ENCODE data around the gene NDUFAF3.

The NDUFAF3 gene

GRCh38 chr3:49019941-49020329 is 2.0 kb upstream of the NDUFAF3 start:
- no peak for TF ChIP-seq GATA1 (IDR thresholded peaks at IDR 0.05; ENCODE audit: low read depth, low read length)
- TF ChIP-seq POLR2A (IDR thresholded peaks at IDR 0.05; ENCODE audit: low read length), result no peak
- no peak for DNase-seq

GRCh38 chr3:49020330-49021212 is 1.4 kb upstream of the NDUFAF3 start:
- TF ChIP-seq GATA1 (IDR thresholded peaks at IDR 0.05; ENCODE audit: low read depth, low read length) (no peak), POLR2A (IDR thresholded peaks at IDR 0.05; ENCODE audit: low read length) (no peak)
- peak; percentile 74 to 81 for DNase-seq

GRCh38 chr3:49021213-49021812 is 608 bp upstream of the NDUFAF3 start:
- TF ChIP-seq POLR2A (IDR thresholded peaks at IDR 0.05; ENCODE audit: low read length), result peak; percentile 100
- TF ChIP-seq GATA1 (IDR thresholded peaks at IDR 0.05; ENCODE audit: low read depth, low read length), result no peak
- DNase-seq, result peak; percentile 99

- no peak for TF ChIP-seq POLR2A (IDR thresholded peaks at IDR 0.05; ENCODE audit: low read length)
- TF ChIP-seq GATA1 (IDR thresholded peaks at IDR 0.05; ENCODE audit: low read depth, low read length), result no peak
- DNase-seq, result peak; percentile 49
Measured at GRCh38 chr3:49022688-49023171, 809 bp downstream of the NDUFAF3 start.

GRCh38 chr3:49023775-49024174 is 1.9 kb downstream of the NDUFAF3 start:
- no peak for DNase-seq
- TF ChIP-seq POLR2A (IDR thresholded peaks at IDR 0.05; ENCODE audit: low read length) (no peak), GATA1 (IDR thresholded peaks at IDR 0.05; ENCODE audit: low read depth, low read length) (no peak)

GRCh38 chr3:49024449-49024848 is 2.5 kb downstream of the NDUFAF3 start:
- no peak for DNase-seq
- TF ChIP-seq POLR2A (IDR thresholded peaks at IDR 0.05; ENCODE audit: low read length), result no peak
- TF ChIP-seq GATA1 (IDR thresholded peaks at IDR 0.05; ENCODE audit: low read depth, low read length), result no peak

GRCh38 chr3:49025005-49025792 is 3.3 kb downstream of the NDUFAF3 start:
- peak; percentile 49 for TF ChIP-seq POLR2A (IDR thresholded peaks at IDR 0.05; ENCODE audit: low read length)
- TF ChIP-seq GATA1 (IDR thresholded peaks at IDR 0.05; ENCODE audit: low read depth, low read length), result no peak
- DNase-seq, result peak; percentile 48 to 82

- TF ChIP-seq GATA1 (IDR thresholded peaks at IDR 0.05; ENCODE audit: low read depth, low read length) (no peak), POLR2A (IDR thresholded peaks at IDR 0.05; ENCODE audit: low read length) (peak; percentile 35)
- no peak for DNase-seq
Measured at GRCh38 chr3:49025793-49026520, 4.0 kb downstream of the NDUFAF3 start.

GRCh38 chr3:49026536-49026935 is 4.6 kb downstream of the NDUFAF3 start:
- no peak for DNase-seq
- TF ChIP-seq POLR2A (IDR thresholded peaks at IDR 0.05; ENCODE audit: low read length), result peak; percentile 31
- TF ChIP-seq GATA1 (IDR thresholded peaks at IDR 0.05; ENCODE audit: low read depth, low read length), result no peak

GRCh38 chr3:49027634-49028033 is 5.7 kb downstream of the NDUFAF3 start:
- no peak for TF ChIP-seq POLR2A (IDR thresholded peaks at IDR 0.05; ENCODE audit: low read length)
- no peak for TF ChIP-seq GATA1 (IDR thresholded peaks at IDR 0.05; ENCODE audit: low read depth, low read length)

GRCh38 chr3:49028298-49028672 is 6.4 kb downstream of the NDUFAF3 start:
- TF ChIP-seq POLR2A (IDR thresholded peaks at IDR 0.05; ENCODE audit: low read length) (no peak), GATA1 (IDR thresholded peaks at IDR 0.05; ENCODE audit: low read depth, low read length) (no peak)
- no peak for DNase-seq

More at GRCh38 chr3:49027634-49028033, 5.7 kb downstream of the NDUFAF3 start:
- DNase-seq, result no peak

GRCh38 chr3:49028673-49029562 is 7.0 kb downstream of the NDUFAF3 start, which contains the start of gene IMPDH2:
Gene IMPDH2, minus strand, starts transcription at chr3:49029398. Its CDS starts 48 bp downstream, at chr3:49029350.
- DNase-seq, result peak; percentile 97 to 99
- TF ChIP-seq POLR2A (IDR thresholded peaks at IDR 0.05; ENCODE audit: low read length) (peak; percentile 99), GATA1 (IDR thresholded peaks at IDR 0.05; ENCODE audit: low read depth, low read length) (no peak)
